Cardiac septum (tissue), 1 donor: Measurements from ENCODE around the gene DLK2. TPM values are rescaled to one million over a fixed set of nuclear protein-coding genes. Genes with fewer than 3 reads are reported as not detected.
"Not testable (repeated sequence)": the region's sequence is repeated elsewhere in the genome, so short reads cannot be mapped to it uniquely, and the experiment has no call there.

Experiments
- DNase-seq: peaks from one replicate; pipeline ENCODE4 v3.0.0-alpha.2; 2020; ENCODE audit warnings: low spot score
- intact Hi-C: fragments of 100-400 bp; cut with DNase I; formaldehyde crosslinking; loops from one replicate; pipeline ENCODE4 v1.14.0; 2022
- total RNA-seq: library from RNA; stranded (reverse); fragmentation: NEBNext Ultra II Directional; extraction: Animal tissue kit (Norgen Biotek cat#: 25700); gene quantifications from one replicate; pipeline ENCODE4 v1.2.1, GENCODE V29; 2021
- donor health status: DM: no; HTN: no; CAD: no.

DLK2 gene
- total RNA-seq, 1 donor from 2014 or later, result 2.9 TPM

DNA sequence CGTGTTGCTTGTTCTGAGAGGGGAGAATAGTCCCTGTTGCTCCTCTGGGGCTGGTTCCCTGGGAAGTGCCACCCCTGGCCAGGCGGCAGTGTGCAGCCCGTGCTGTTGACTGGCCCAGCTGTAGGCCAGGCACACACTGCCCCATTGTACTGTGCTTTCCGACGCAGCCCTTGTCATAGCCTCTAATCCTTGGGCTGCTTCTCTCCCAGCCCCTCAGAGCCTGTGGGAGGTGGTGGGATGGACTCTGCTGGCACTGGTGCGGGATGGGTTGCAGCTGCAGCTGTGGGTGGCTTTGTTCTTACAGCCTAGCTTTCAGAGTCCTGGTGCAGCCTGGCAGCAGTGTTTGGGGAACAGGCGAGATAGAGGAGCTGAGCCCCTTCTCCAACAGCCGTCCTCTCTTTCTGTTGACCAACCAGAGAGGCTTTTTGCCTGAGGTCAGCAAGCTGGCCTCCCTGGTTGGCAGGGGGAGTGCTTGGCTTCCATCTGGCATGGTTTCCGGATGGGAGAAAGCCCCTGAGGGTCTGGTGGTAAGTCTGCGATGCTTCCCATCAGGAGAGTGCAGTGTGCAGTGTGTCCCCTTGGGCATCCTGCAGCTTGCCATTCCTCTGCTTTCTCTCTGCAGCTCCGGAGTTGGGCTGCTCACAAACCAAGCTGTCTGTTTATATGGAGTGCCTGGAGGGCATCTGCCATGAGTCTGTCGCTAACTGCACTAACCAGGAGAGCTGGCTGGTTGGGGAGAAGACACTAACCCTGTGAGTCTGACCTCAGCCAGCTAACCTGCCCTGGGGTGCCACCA, 34.1 kb upstream of the DLK2 start:
- no peak for DNase-seq
- intact Hi-C loops, result no loop called here

DNA sequence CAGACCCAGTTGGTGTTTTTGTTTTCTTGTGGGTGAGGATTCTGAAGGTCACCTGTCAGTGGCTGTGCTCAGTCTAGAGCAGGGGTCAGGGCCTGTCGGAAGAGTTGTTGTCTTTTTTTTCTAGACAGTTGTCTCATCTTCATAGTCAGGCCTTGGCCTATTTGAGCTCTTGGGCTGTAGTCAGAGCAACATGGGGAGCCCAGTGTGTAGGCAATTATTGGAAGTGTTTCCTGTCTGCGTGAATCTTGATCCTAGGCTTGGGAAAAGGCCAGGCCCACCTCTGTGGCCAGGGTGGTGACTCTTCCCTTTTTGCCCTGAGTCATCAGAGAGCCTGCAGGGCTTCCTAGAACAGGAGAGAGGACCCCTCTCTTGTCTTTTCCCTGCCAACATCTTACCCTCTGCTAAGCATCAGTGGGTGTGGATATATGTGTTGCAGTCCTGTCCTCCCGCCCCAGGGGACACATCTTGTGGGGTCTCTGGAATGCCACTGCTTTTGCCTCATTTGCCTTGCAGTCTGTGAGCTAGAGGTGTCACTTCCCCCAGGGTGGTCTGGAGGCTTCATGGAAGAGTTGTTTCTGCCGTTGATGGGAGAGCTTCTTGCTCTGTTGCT, 33.4 kb upstream of the DLK2 start:
- DNase-seq, result no peak
- intact Hi-C loops, result no loop called here

GRCh38 chr6:43481591-43482236, 26.4 kb upstream of the DLK2 start:
- DNase-seq, result no peak
- intact Hi-C loops, result no loop called here

DNA sequence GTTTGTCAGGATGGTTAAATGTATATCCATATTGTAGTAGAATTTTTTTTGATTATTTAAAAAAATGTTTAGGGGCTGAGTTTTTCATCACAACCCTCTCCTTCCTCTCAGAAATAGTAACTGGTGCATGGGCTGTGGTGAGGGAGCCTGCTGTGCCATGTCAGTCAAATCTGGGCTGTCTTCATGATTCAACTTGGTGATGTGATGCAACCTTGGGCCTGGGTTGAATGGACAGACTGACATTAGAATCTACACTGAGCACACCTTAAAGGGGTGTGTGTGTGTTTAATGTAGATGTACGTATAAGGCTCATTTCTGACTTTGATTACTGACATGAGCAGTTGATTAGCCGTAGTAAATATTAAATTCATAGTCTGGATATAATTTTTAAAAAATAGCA, 25.7 kb upstream of the DLK2 start:
- intact Hi-C loops, result no loop called here
- DNase-seq, result no peak

- no peak for DNase-seq
Measured at GRCh38 chr6:43478008-43478372, 22.6 kb upstream of the DLK2 start.

GRCh38 chr6:43477235-43478007, 22.1 kb upstream of the DLK2 start, which contains the start of gene TJAP1:
TJAP1 (plus strand) TSS chr6:43477570; CDS start chr6:43499002, 21,432 bp downstream.
- intact Hi-C loops, result no loop called here
- DNase-seq, result peak; percentile 97

More at GRCh38 chr6:43478008-43478372, 22.6 kb upstream of the DLK2 start:
- intact Hi-C loops, result no loop called here

DNA sequence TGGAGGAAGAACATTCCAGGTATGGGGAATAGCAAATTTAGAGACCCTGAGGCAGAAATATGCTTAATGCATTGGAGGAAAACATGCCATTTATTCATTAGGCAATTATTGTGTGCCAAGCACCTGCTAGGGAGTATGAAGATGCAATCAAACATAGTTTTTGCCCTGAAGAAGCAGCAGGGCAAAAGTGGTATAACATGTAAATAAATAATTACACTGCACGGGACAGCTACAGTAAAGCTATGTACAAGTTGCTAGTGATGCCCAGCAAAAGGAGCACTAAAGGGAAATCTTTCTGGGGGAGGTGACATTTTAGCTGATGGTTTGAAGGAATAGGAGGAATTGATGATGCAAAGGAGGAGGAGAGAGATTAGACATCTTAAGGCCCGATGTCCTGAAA, 21.4 kb upstream of the DLK2 start:
- DNase-seq, result no peak
- intact Hi-C loops, result no loop called here

DNA sequence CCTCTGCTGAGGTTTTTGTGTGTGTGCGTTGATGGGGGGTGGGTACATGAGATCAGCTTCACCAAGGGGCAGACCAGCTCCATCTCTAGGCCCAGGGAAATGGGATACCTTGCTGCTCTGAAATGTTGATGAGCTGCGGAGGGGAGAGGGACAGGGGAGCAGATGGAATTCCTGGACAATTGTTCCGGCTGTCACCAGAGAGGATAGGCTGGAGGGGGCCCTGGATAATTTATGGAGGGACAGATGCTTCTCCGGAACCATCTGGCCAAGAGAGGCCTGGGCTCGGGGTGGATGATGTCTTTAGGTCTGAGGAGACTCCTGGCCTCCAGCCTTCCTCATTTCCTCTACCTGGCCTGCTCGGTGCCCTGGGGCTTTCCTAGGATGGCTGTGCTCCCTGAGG, 20.2 kb upstream of the DLK2 start:
- intact Hi-C loops, result no loop called here
- no peak for DNase-seq

- DNase-seq, result no peak
- intact Hi-C loops, result no loop called here
Measured at GRCh38 chr6:43472515-43472914, 17.2 kb upstream of the DLK2 start.

GRCh38 chr6:43471399-43471798, 16.1 kb upstream of the DLK2 start:
- intact Hi-C loops, result no loop called here
- no peak for DNase-seq

- no peak for DNase-seq
- intact Hi-C loops, result no loop called here
Measured at GRCh38 chr6:43469947-43470346, 14.6 kb upstream of the DLK2 start.

DNA sequence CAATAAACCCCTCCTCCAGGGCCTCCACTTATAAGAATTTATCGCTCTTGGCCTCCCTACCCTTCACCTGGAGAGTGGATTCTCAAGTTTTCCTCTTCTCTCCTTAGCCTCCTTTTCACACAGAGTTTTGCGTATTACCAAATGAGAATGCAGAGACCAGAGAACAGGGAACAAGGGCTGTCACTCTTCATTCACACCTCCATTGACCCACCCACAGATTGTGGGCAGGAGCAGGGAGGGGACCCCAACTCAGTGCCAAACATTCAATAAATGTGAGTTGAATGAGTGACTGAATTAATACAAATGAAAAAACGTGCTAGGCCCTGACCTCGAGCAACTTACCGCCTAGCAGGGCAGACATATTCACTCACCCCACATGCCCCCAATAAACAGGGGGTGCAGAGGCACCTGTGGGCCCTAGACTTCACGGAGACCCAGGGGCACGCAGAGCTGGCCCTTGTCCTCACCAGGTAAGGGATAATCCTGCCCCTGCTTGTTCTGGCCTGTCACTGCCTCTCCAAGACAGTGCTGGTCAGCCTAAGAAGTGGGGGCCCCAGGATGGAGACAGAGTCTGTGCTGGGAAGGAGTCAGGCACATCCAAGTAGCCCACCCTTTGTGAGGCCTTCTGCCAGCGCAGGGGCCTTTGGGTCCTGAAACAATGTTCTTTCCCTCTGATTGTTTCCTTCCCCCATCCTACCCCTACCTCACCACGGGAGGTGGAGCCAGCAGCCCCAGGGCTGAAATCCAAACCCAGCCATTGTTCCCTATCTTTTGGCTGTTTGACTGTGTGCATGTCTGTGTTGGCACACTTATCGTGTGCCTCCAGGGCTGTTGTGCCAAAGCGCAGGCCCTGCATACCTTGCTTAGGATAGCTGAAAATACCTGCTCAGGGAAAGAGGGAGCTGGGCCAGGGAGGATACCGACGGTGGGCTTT, 13.7 kb upstream of the DLK2 start:
- DNase-seq, result no peak
- intact Hi-C loops, result no loop called here

DNA sequence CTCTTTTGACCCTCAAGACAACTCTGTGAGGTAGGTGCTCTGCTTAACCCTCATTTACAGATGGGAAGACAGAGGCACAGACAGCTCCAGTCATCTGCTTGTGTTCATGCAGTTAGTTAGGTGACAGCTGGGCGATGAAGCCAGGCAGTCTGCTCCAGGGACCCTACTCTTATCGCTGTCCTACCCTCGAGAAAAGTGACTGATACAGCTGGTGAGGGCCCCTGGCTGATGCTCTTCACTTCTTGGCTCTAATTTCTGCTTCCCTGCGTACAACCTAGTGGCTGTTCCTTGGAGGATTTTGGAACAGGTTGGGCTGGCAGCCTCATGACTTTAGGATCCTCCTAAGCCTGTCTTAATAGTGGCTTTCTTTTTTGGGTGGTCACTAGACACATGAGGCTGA, 12.9 kb upstream of the DLK2 start:
- DNase-seq, result no peak
- intact Hi-C loops, result no loop called here

- DNase-seq, result no peak
- intact Hi-C loops, result no loop called here
Measured at GRCh38 chr6:43467752-43468151, 12.4 kb upstream of the DLK2 start.

DNA sequence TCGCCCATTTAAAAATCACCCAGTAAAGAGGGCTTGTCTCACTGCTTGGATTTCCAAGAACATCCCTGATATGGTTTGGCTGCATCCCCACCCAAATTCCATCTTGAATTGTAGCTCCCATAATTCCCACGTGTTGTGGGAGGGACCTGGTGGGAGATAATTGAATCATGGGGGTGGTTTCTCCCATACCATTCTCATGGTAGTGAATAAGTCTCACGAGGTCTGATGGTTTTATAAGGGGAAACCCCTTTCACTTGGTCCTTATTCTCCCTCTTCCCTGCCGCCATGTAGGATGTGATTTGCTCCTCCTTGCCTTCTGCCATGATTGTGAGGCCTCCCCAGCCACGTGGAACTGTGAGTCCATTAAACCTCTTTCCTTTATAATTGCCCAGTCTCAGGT, 11.9 kb upstream of the DLK2 start:
- DNase-seq, intact Hi-C loops: not testable (repeated sequence)

GRCh38 chr6:43465948-43466347, 10.6 kb upstream of the DLK2 start:
- no peak for DNase-seq
- intact Hi-C loops, result no loop called here

- intact Hi-C loops, result no loop called here
- DNase-seq, result no peak
Measured at GRCh38 chr6:43464337-43464736, 9.0 kb upstream of the DLK2 start.

DNA sequence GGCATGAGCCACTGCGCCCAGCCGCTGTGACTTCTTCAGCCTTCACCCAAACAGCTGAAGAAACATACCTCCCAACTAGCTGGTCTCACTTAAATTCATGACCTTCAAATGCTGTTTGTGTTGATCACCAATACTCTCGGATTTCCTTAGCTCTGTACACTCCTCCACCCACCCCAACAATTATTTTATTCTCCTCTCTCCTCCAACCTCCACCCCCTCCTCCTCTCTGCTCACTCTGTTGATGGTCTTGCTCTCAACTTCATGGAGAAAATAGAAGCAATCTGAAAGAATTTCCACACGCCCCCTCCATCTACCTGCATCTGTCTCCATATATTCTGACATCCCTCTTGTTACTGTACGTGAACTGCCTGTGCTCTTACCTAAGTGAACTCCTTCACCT, 6.6 kb upstream of the DLK2 start:
- no peak for DNase-seq
- intact Hi-C loops, result no loop called here

- DNase-seq, result no peak
- intact Hi-C loops, result no loop called here
Measured at GRCh38 chr6:43460032-43460431, 4.7 kb upstream of the DLK2 start.
